H1 (cell line): ENCODE data around the gene CCDC40. TPM values are rescaled to one million over a fixed set of nuclear protein-coding genes. Genes with fewer than 3 reads are reported as not detected.
A peak's percentile ranks its signal among the peaks of the same experiment; 100 is the strongest.

ENCODE experiments used
- CTCF ChIA-PET: fragments of 300-600 bp; sonication (Branson Sonifier 250); formaldehyde crosslinking; loops from one replicate; lab custom pipeline; 2021; ENCODE audit not compliant: partially characterized antibody; lab: Charles Lee
- POLR2A ChIA-PET: fragments of 300-600 bp; sonication (Branson Sonifier 250); formaldehyde crosslinking; loops from one replicate; lab custom pipeline; 2021; ENCODE audit warnings: inconsistent platforms; ENCODE audit not compliant: partially characterized antibody; lab: Charles Lee
- DNase-seq, 2 experiments: peaks; one replicate each; pipeline versions ENCODE4 v3.0.0 to v3.0.0-alpha.2; 2010 to 2022; ENCODE audit warnings: low spot score in 2 of 2, low read depth in 1 of 2, mixed read lengths in 1 of 2
- FAIRE-seq: peaks from 2 replicates; lab custom pipeline; 2011; peaks lifted over from hg19 to GRCh38; lab: Jason Lieb, UNC
- H2AFZ ChIP-seq: 2 replicates; pipeline ENCODE4 v1.8.1; 2012; ENCODE audit warnings: low read length, inconsistent platforms
- H2AK5ac ChIP-seq: 2 replicates; pipeline ENCODE4 v1.6.1; 2013; ENCODE audit warnings: low read depth, low read length
- H2BK120ac ChIP-seq: replicated peaks from 2 replicates; pipeline ENCODE3; 2013; ENCODE audit warnings: low read depth, low read length, inconsistent platforms
- H2BK12ac ChIP-seq: 2 replicates; pipeline ENCODE4 v1.6.1; 2013; ENCODE audit warnings: low read depth, low read length
- H2BK15ac ChIP-seq: 2 replicates; pipeline ENCODE4 v1.6.1; 2013; ENCODE audit warnings: low read length
- H2BK20ac ChIP-seq: 2 replicates; pipeline ENCODE4 v1.6.1; 2013; ENCODE audit warnings: low read length
- H2BK5ac ChIP-seq: 2 replicates; pipeline ENCODE4 v1.6.1; 2013; ENCODE audit warnings: low read depth, low read length
- H3K14ac ChIP-seq: 2 replicates; pipeline ENCODE4 v1.6.1; 2013; ENCODE audit warnings: inconsistent platforms; ENCODE audit not compliant: insufficient read length
- H3K18ac ChIP-seq: 2 replicates; pipeline ENCODE4 v1.6.1; 2013; ENCODE audit warnings: low read length; ENCODE audit errors: extremely low read depth
- H3K23ac ChIP-seq: 2 replicates; pipeline ENCODE4 v1.6.1; 2013; ENCODE audit warnings: inconsistent platforms; ENCODE audit not compliant: insufficient read length
- H3K23me2 ChIP-seq: 2 replicates; pipeline ENCODE4 v1.6.1; 2013; ENCODE audit warnings: low read depth, low read length
- H3K27ac ChIP-seq: 2 replicates; pipeline ENCODE4 v1.6.1; 2011; ENCODE audit warnings: low read depth, low read length, inconsistent platforms
- H3K27me3 ChIP-seq, 4 experiments: replicated peaks in 1 of 4; 1 replicate in 1 of 4; 2 replicates in 3 of 4; pipeline versions ENCODE4 v1.6.1 to v1.8.1; 2011 to 2013; ENCODE audit warnings: low read length in 3 of 4, mild to moderate bottlenecking in 3 of 4, inconsistent platforms in 2 of 4, mixed read lengths in 2 of 4, moderate library complexity in 1 of 4; ENCODE audit not compliant: control insufficient read depth in 3 of 4, insufficient read depth in 3 of 4; ENCODE audit errors: extremely low read depth in 1 of 4
- H3K36me3 ChIP-seq, 4 experiments: 2 replicates each; pipeline versions ENCODE4 v1.6.1 to v1.8.1; 2011 to 2013; ENCODE audit warnings: mild to moderate bottlenecking in 4 of 4, low read length in 3 of 4, moderate library complexity in 2 of 4, control low read depth in 1 of 4, inconsistent platforms in 1 of 4; ENCODE audit not compliant: insufficient read depth in 4 of 4, control insufficient read depth in 2 of 4
- H3K4ac ChIP-seq: replicated peaks from 2 replicates; pipeline ENCODE3; 2013; ENCODE audit warnings: low read length, low read depth, mixed read lengths, inconsistent platforms; ENCODE audit not compliant: insufficient read length
- H3K4me1 ChIP-seq, 4 experiments: replicated peaks in 1 of 4; 1 replicate in 1 of 4; 2 replicates in 3 of 4; pipeline versions ENCODE4 v1.6.1 to v1.8.1; 2011 to 2013; ENCODE audit warnings: low read length in 3 of 4, inconsistent platforms in 2 of 4, mixed read lengths in 1 of 4; ENCODE audit not compliant: insufficient read depth in 4 of 4, control insufficient read depth in 3 of 4
- H3K4me2 ChIP-seq, 2 experiments: 2 replicates each; pipeline versions ENCODE4 v1.6.1 to v1.8.1; 2011 to 2013; ENCODE audit warnings: low read depth in 2 of 2, low read length in 2 of 2, control low read depth in 1 of 2, inconsistent platforms in 1 of 2, mild to moderate bottlenecking in 1 of 2; ENCODE audit not compliant: insufficient read depth in 1 of 2
- H3K4me3 ChIP-seq, 4 experiments: fragments of 200-600, 300-600 bp in 1 of 4; sonication (generic), shearing (Covaris generic), sonication (Bioruptor Twin) in 1 of 4; 2 replicates each; pipeline versions ENCODE4 v1.5.1 to v1.8.1; 2011 to 2016; ENCODE audit warnings: low read length in 4 of 4, low read depth in 3 of 4, control low read depth in 2 of 4, inconsistent platforms in 2 of 4, mild to moderate bottlenecking in 2 of 4, mixed read lengths in 1 of 4, moderate library complexity in 1 of 4; ENCODE audit not compliant: insufficient read depth in 2 of 4; ENCODE audit errors: extremely low read depth in 1 of 4
- H3K56ac ChIP-seq: replicated peaks from 2 replicates; pipeline ENCODE3; 2013; ENCODE audit warnings: low read depth, mild to moderate bottlenecking, mixed read lengths, low read length, inconsistent platforms; ENCODE audit not compliant: insufficient read length
- H3K79me1 ChIP-seq: 2 replicates; pipeline ENCODE4 v1.6.1; 2013; ENCODE audit warnings: low read depth, low read length, control low read depth
- H3K79me2 ChIP-seq, 2 experiments: 2 replicates each; pipeline versions ENCODE4 v1.6.1 to v1.8.1; 2012 to 2013; ENCODE audit warnings: low read length in 2 of 2, mild to moderate bottlenecking in 2 of 2, inconsistent platforms in 1 of 2; ENCODE audit not compliant: insufficient read depth in 2 of 2, control insufficient read depth in 1 of 2
- H3K9ac ChIP-seq, 4 experiments: replicated peaks in 1 of 4; 1 replicate in 1 of 4; 2 replicates in 3 of 4; pipeline versions ENCODE4 v1.6.1 to v1.8.1; 2011 to 2013; ENCODE audit warnings: low read depth in 3 of 4, low read length in 3 of 4, control low read depth in 2 of 4, mild to moderate bottlenecking in 2 of 4, moderate library complexity in 2 of 4, inconsistent platforms in 1 of 4; ENCODE audit errors: extremely low read depth in 1 of 4
- H3K9me3 ChIP-seq, 2 experiments: 2 replicates each; pipeline versions ENCODE4 v1.6.1 to v1.8.1; 2012 to 2013; ENCODE audit warnings: mild to moderate bottlenecking in 2 of 2, moderate library complexity in 2 of 2, control low read depth in 1 of 2, inconsistent platforms in 1 of 2, low read depth in 1 of 2, low read length in 1 of 2, mixed read lengths in 1 of 2; ENCODE audit not compliant: insufficient read depth in 2 of 2
- H4K20me1 ChIP-seq, 2 experiments: replicated peaks in 1 of 2; 2 replicates each; pipeline versions ENCODE3 to v1.8.1; 2011 to 2013; ENCODE audit warnings: inconsistent platforms in 2 of 2, low read length in 2 of 2, mild to moderate bottlenecking in 1 of 2; ENCODE audit not compliant: insufficient read depth in 2 of 2, control insufficient read depth in 1 of 2
- H4K5ac ChIP-seq: 2 replicates; pipeline ENCODE4 v1.6.1; 2013; ENCODE audit warnings: low read length, low read depth, mixed read lengths, inconsistent platforms; ENCODE audit not compliant: insufficient read length
- H4K8ac ChIP-seq: 2 replicates; pipeline ENCODE4 v1.8.0; 2013; ENCODE audit warnings: mild to moderate bottlenecking, moderate library complexity, low read length, inconsistent platforms; ENCODE audit not compliant: insufficient read depth; ENCODE audit errors: extremely low read depth
- H4K91ac ChIP-seq: replicated peaks from 2 replicates; pipeline ENCODE3; 2013; ENCODE audit warnings: low read length, mixed read lengths, inconsistent platforms; ENCODE audit not compliant: insufficient read length
- RAD21 ChIP-seq, 2 experiments: IDR thresholded peaks in 1 of 2; conservative IDR thresholded peaks in 1 of 2; 2 replicates each; pipeline ENCODE4 v1.6.1; 2011; ENCODE audit warnings: low read depth in 2 of 2, low read length in 2 of 2, improper control_type of control experiment in 1 of 2, inconsistent platforms in 1 of 2, mild to moderate bottlenecking in 1 of 2, moderate library complexity in 1 of 2
- WGBS, 2 experiments: shearing (Covaris generic) in 1 of 2; methylation state at CpG; one replicate each; pipeline versions ENCODE4 v1.1.6 to v1.1.7; 2013 to 2015; ENCODE audit warnings: low lambda C conversion rate in 2 of 2, mixed read lengths in 2 of 2, inconsistent platforms in 1 of 2, low coverage in 1 of 2, missing lambda C conversion rate in 1 of 2; ENCODE audit not compliant: insufficient replicate concordance in 2 of 2, insufficient coverage in 1 of 2, insufficient read length in 1 of 2; ENCODE audit errors: extremely low coverage in 1 of 2, missing lambda C conversion rate in 1 of 2; 5-methylcytosine and 5-hydroxymethylcytosine counted together
- polyA plus RNA-seq, 7 experiments: library from polyadenylated mRNA; depleted of rRNA in 3 of 7; stranded (reverse) in 5 of 7; unstranded in 2 of 7; fragments of >200 nt in 5 of 7; fragments of 200-250 nt in 2 of 7; gene quantifications; 1 replicate in 5 of 7; 2 replicates in 1 of 7; 4 replicates in 1 of 7; pipeline versions ENCODE4 v1.2.1 to v1.2.3, GENCODE V29; 2011 to 2013; ENCODE audit warnings: missing spikeins in 2 of 7, mixed read lengths in 2 of 7
- total RNA-seq: library from RNA; stranded (reverse); fragmentation: NEBNext Ultra II Directional; extraction: Animal tissue kit (Norgen Biotek cat#: 25700); gene quantifications from 2 replicates; pipeline ENCODE4 v1.2.1, GENCODE V29; 2021

CCDC40 gene
- total and polyA plus RNA-seq, 2 of the 8 experiments (the other 6 are each of a cell fraction or from before 2014, with no cell fraction given), result 4.1 to 11.5 TPM

DNA sequence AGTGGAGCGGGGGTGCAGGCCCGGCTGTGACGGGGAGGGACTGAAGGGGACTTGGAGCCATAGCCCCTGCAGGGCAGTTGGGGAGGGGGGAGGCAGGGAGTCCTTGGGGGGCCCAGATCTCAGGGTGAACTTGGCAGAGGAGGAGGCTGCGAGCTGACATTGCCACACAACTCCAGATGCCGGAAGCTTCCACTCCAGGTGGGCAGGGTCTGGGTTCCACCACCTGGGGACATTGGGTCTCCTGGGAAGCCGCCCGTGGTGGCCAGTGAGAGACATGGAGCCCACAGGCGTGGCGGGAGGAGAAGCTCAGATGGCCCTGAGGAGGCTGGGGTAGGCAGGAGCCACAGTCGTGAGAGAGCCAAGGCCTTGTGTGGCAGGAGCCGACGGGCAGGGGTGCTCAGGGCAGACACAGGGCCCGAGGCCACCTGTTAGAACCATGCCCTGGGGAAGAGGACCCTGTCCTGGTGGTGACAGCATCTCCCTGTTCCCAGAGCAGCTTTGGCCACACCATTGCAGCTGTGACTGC, 46.8 kb downstream of the CCDC40 start:
- H3K4ac ChIP-seq, result peak overlapping the region; percentile 66
- H3K4me1 ChIP-seq, result peaks cover 0 to 8% (median 1%) of the 10 kb centered on the region in 4 experiments; a peak in 5 of 7 replicates
- H3K14ac ChIP-seq, result no peak overlapping the region
- H3K79me2 ChIP-seq, result no peaks in the 10 kb centered on the region
- TF ChIP-seq RAD21 (IDR thresholded peaks at IDR 0.05 in 1 of 2, conservative IDR thresholded peaks at IDR 0.05 in 1 of 2; ENCODE audit: low read depth in 2 of 2, low read length in 2 of 2), result no peak
- TF ChIP-seq, all 59 proteins: peak for 0
- Histone ChIP-seq H2AK5ac (peak overlapping the region; percentile 93; the same call in 1 of the 2 replicates), H3K18ac (0 out of 2 replicates have a peak overlapping the region, but pooled peaks have one; percentile 48), H4K20me1 (no peaks in the 10 kb centered on the region), H3K4me2 (no peak overlapping the region), H3K4me3 (no peak overlapping the region), H2AFZ (no peak overlapping the region), H3K27ac (no peak overlapping the region), H2BK120ac (no peak overlapping the region), H2BK20ac (no peak overlapping the region), H4K5ac (no peak overlapping the region), H3K23me2 (no peaks in the 10 kb centered on the region), H3K9ac (no peak overlapping the region; a peak in 1 of 7 replicates), H3K79me1 (no peaks in the 10 kb centered on the region), H3K27me3 (no peaks in the 10 kb centered on the region), H2BK12ac (no peak overlapping the region), H2BK15ac (peak overlapping the region; percentile 61; the same call in 1 of the 2 replicates), H3K36me3 (no peaks in the 10 kb centered on the region), H3K23ac (no peak overlapping the region), H3K56ac (no peak overlapping the region), H2BK5ac (no peak overlapping the region), H3K9me3 (no peaks in the 10 kb centered on the region), H4K8ac (peak overlapping the region; percentile 53; the same call in 1 of the 2 replicates), H4K91ac (no peak overlapping the region)
- ChIA-PET CTCF (interaction anchor here (0.7 to 5.8 kb wide), 45 partner anchors 10 to 331 kb away, joined by 3 to 44 read pairs (median 4); partner anchors contain the start of gene GAA), POLR2A (interaction anchor here (1.1 to 1.7 kb wide), 6 partner anchors 18 to 120 kb away, joined by 3 to 7 read pairs (median 4); partner anchors contain the start of gene GAA)
- 96% methylated on average over 12 of the region's 13 CpGs; no CpG with 5 or more reads in 1 of the 2 experiments for WGBS, 2 experiments
- DNase-seq (no peak), FAIRE-seq (no peak)
